GM21381 (cell line): ENCODE data around the gene TPST2.
"Not testable (repeated sequence)": the region's sequence is repeated elsewhere in the genome, so short reads cannot be mapped to it uniquely, and the experiment has no call there.

ENCODE experiments used
- ATAC-seq: cut with Tn5 transposase; IDR thresholded peaks from one replicate; pipeline ENCODE4 v1.9.1; 2021; ENCODE audit warnings: mild to moderate bottlenecking, moderate library complexity; ENCODE audit not compliant: unreplicated experiment

Gene TPST2

DNA sequence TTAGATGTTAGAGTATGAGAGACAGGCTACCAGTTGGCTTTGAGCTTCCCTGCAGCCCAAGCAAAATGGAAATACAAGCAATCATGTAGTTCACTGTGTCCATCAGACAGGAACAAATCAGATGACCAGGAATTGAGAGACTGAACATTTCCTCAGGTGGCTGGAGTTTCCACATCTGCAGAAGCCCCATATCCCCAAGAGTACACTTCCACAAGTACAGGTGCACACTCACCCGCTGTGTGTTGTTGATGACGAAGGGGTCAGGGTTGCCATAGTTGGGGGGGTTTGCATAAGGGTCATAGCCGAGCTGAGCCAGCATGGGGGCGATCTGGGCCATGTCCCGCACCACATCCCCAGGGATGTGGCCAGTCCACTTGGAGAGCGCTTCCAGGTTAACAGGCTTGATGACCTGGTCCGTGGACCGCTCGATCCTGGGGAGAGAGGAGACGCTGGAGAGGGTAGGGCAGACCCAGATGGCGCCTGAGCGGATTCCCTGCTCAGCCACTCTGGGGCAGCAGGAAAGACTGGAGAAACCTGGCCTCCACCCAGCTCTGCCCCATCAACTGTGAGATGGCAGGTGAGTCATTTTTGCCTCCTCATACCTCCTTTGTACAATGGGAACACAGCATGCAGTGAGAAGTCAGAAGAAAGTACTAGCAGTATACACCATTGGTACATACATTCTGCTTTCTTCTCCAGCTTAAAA lies 53.7 kb downstream of the TPST2 start:
- ATAC-seq, result no peak

DNA sequence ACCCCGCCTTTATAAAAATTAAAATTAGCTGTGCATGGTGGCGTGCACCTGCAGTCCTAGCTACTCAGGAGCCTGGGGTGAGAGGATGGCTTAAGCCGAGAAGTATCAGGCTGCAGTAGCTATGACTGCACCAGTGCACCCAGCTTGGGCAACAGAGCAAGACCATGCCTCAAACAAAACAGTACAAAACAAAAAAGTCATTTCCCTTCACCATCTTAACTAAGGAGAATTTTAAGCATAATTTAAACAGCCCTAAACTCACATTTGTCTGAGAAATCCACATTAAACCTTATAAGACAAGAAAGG lies 54.4 kb downstream of the TPST2 start:
- no peak for ATAC-seq

DNA sequence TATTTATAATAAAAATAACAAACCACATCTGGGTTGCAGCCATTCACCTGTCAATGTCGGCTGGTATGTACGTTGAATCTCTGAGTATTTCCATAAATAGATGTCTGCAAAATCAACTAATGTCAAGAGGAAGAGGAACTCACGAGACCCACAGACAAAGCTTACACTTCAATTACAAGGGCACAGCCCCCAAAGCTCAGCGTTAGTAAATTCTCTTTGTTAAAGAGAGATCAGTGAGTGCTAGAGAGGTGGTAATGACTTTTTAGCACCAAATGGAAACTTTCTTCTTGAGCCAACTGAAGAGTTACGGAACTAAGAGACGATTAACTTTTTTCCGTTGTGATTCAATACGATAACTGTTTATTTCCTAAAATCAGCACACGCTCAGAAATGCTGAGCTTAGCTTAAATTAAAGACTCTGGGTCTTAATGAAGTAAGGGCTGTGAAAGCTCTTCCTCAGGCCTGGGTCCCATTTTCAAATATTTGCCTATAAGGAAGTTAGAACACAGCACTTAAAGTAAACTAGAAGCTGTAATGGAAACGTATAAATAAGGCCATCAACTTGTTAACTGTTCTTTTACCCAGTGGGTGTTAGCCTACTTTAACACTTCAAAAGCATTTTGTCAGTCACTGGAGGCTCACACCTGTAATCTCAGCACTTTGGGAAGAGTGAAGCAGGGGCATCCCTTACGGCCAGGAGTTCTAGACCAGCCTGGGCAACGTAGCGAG lies 54.9 kb downstream of the TPST2 start:
- ATAC-seq, result no peak

DNA sequence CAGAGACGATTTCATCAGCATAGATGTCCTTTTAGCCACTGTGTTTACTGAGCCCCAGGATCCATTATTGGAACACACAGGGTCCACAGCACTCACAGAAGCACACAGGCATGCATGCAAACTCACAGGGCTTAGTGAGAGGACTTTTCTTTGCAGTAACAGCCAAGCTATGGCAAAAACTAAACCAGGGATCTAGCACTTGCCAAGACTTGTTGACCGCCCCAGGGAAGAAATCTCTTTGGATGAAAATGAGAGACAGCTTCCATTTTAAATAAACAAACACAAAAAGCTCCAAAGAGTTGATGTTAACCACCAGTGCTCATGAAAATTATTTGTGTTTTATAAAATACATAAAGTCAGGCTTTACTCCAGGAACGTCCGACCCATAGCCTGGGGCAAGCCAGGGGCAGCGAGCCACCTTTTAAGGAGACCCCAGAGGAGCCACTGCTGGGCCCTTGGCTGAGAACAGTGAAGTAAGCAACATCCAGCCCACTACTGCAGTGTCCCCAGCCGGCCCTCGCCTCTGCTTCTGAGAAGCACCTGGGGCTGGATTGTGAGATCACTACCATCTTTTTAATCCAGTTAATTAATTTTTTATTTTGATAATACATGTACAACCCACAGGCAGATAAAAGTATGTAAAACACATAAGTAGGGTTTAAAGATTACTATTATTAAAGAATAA lies 55.6 kb downstream of the TPST2 start:
- ATAC-seq, result no peak

DNA sequence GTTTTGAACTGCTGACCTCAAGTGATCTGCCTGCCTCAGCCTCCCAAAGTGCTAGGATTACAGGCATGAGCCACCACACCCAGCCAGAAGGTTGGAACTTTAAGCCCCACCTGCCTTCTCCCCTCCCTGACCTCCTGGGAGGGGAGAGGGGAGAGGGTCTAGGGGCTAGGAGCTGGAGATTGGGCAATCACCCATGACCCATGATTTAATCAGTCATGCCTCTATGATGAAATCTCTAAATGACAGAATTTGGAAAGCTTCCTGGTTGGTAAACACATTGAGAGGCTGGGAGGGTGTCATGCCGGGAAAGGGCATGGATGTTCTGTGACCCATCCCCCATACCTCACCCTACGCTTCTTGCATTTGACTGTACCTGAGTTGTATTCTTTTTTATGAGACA lies 60.6 kb downstream of the TPST2 start:
- ATAC-seq, result no peak

GRCh38 chr22:26528518-26528917 lies 61.4 kb downstream of the TPST2 start:
- ATAC-seq, result not testable (repeated sequence)

DNA sequence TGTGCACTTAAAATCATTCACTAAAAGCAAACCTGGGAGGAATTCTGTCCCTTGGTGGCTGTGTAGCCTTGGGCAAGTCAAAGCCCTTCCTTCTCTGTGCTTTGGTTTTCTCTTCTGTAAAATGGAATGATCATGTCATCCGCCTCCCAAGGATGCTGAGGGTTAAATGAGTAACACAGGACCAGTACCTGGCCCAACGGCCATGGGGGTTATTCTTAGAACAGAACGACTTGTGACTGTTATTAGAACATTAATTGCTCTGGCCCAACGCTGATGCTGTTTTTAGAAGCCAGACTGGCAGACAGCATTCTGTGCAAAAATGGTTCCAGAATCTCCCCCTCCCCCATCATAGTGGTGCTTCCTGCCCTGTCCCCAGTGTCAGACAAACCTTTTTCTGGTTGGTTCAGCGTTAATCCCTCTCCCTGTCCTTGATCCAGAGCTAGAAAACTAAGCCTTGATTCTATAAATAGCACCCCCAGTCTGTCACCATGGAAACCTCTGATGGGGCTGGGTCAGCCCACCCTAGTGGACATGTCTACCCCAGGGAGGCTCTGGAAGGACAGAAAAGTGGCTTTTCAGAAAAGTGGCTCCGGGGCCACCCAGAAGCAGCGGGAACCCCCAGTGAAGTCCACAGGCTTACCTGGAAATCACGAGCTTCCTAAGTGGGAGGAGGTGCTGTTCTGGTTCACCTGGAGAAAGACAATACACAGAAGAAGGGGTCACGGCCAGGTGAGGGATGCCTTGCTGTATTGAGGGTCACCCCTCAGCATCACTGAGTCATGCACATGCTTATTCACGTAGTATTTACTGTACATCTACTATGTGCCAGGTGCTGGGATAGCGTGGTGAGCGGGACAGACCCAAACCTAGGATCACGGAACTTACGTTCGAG lies 62.1 kb downstream of the TPST2 start:
- ATAC-seq, result no peak

- no peak for ATAC-seq
Observed at GRCh38 chr22:26527167-26527566, 62.8 kb downstream of the TPST2 start.

DNA sequence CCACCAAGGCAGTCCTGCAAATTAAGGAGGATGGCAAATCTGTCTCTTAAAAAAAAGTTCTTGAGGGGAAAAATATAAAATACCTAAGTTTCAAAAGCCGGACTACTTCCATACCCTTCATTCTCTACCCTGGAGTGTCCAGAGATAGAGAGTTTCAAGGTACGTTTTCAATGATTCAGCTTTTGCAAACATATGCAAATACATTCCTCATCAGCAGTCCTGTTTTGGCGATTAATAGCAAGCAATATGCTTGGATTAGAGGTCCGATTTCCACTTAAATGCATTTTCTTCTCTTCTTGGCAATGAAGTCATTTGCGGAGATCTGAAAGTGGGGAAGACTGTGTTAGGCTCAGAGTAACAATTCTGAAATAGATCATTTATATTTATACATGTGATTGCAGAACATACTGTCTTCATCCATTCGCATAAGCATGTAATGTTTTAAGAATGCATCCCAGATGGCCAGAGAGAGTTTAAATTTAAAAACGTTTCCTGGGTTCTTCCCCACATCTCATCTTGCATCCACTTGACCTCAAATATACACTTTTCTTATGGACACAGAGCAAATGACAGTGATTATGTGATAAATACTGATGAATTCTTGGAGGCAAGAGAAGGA lies 63.9 kb downstream of the TPST2 start:
- ATAC-seq, result no peak

- no peak for ATAC-seq
Observed at GRCh38 chr22:26524870-26525269, 65.1 kb downstream of the TPST2 start.

DNA sequence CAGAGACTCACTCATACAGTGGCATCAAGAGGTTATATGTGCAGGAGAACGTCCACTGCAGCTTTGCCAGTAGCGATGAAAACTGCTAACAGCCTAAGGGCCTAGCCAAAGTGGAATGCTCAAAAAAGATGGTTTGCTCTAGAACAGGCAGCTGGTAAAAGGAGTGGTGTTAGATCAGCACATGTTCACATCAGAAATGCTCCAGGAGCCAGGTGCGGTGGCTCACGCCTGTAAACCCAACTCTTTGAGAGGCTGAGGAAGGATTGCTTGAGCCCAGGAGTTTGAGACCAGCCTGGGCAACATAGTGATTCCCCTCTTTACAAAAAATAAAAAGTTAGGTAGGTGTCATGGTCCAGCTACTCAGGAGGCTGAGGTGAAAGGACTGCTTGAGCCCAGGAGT lies 67.3 kb downstream of the TPST2 start:
- no peak for ATAC-seq

GRCh38 chr22:26522012-26522411 lies 67.9 kb downstream of the TPST2 start:
- ATAC-seq, result no peak

- ATAC-seq, result no peak
Observed at GRCh38 chr22:26517429-26517828, 72.5 kb downstream of the TPST2 start.

DNA sequence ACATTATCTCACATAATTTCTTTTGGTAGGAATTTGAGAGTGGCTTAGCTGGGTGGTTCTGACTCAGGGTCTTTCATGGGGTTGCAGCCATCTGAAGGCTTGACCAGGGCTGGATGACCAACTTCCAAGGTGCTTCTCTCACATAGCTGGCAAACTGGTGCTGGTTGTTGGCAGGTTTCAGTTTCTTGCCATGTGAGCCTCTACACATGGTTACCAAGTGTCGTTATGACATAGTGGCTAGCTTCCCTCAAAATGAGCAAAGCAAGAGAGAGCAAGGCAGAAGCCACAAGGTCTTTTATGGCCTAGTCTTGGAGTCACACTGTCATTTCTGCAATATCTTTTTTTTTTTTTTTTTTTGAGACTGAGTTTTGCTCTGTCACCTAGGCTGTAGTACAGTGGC lies 73.4 kb downstream of the TPST2 start:
- ATAC-seq, result no peak

- no peak for ATAC-seq
Observed at GRCh38 chr22:26515931-26516330, 74.0 kb downstream of the TPST2 start.

DNA sequence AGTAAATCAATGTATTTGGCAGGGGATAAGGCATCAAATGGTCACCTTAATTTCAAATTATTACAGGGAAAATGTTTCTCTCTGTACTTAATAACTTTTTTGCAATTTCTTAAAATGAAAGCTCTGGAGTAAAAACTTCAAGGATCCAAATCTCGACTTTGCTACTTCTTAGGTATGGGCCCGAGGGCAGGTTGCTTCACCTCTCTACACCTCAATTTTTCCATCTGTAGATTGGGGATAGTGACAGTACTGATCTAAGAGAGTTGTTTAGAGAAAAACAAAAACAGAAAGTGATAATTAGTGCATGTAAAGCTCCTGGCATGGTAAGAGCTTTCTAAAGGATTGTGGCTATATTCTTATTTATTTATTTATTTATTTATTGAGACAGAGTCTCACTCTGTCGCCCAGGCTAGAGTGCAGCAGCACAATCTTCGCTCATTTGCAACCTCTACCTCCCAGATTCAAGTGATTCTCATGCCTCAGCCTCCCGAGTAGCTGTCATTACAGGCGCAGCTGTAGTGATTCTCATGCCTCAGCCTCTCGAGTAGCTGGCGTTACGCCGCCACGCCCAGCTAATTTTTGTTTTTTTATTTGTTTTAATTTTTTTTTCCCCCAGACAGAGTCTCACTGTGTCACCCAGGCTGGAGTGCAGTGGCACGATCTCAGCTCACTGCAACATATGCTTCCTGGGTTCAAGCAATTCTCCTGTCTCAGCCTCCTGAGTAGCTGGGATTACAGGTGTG lies 75.3 kb downstream of the TPST2 start:
- ATAC-seq, result no peak

- no peak for ATAC-seq
Observed at GRCh38 chr22:26513838-26514237, 76.1 kb downstream of the TPST2 start.

- peak; percentile 98 for ATAC-seq
Observed at GRCh38 chr22:26512149-26512793, 77.7 kb downstream of the TPST2 start, which contains the start of gene TFIP11. Gene TFIP11 (minus strand): TSS chr22:26512473. CDS start chr22:26510272, 2,201 bp downstream.

- ATAC-seq, result no peak
Observed at GRCh38 chr22:26508148-26508547, 81.8 kb downstream of the TPST2 start.
